Gastroesophageal sphincter (tissue), 4 donors: ENCODE measurements around the gene FARS2. TPM values are rescaled to one million over a fixed set of nuclear protein-coding genes. Genes with fewer than 3 reads are reported as not detected.

Experiments
- ATAC-seq: fragments of 150-250 bp; one replicate; pipeline ENCODE4 v1.9.1; 2016; ENCODE audit warnings: mild to moderate bottlenecking, moderate library complexity
- H3K27ac ChIP-seq, 4 donors: fragments of 200-600 bp; sonication (generic) in 3 of 4; 1 replicate in 3 of 4; 2 replicates in 1 of 4; pipeline ENCODE4 v1.5.1; 2016 to 2019
- H3K27me3 ChIP-seq: fragments of 200-600 bp; sonication (generic); one replicate; pipeline ENCODE4 v1.5.1; 2019
- H3K36me3 ChIP-seq, 2 donors: fragments of 200-600 bp; sonication (generic); one replicate each; pipeline ENCODE4 v1.5.1; 2019; ENCODE audit warnings: control low read depth in 1 of 2
- H3K4me1 ChIP-seq, 3 donors: fragments of 200-600 bp; sonication (generic); 1 replicate in 2 of 3; 2 replicates in 1 of 3; pipeline ENCODE4 v1.5.1; 2016 to 2019; ENCODE audit warnings: control low read depth in 2 of 3
- H3K4me3 ChIP-seq, 2 donors: fragments of 200-600 bp; sonication (generic); one replicate each; pipeline ENCODE4 v1.5.1; 2019; ENCODE audit warnings: mild to moderate bottlenecking in 1 of 2, moderate library complexity in 1 of 2
- H3K9me3 ChIP-seq, 3 donors: fragments of 200-600 bp; sonication (generic); one replicate each; pipeline ENCODE4 v1.5.1; 2017 to 2019; ENCODE audit warnings: control low read depth in 2 of 3
- CTCF ChIP-seq, 4 experiments: fragments of 200-600 bp in 2 of 4; fragments of 450-650 bp in 2 of 4; sonication (generic) in 1 of 4; IDR thresholded peaks; one replicate each; pipeline ENCODE4 v1.5.1; 2017 to 2019; ENCODE audit warnings: antibody characterized with exemption in 4 of 4, mild to moderate bottlenecking in 2 of 4, moderate library complexity in 2 of 4
- EP300 ChIP-seq: sonication (generic); formaldehyde crosslinking; IDR thresholded peaks from one replicate; pipeline ENCODE4 v1.6.1; 2017; ENCODE audit warnings: antibody characterized with exemption, mild to moderate bottlenecking
- POLR2A ChIP-seq, 2 donors: fragments of 450-650 bp; IDR thresholded peaks; one replicate each; pipeline ENCODE4 v1.6.1; 2017; ENCODE audit warnings: antibody characterized with exemption in 2 of 2, mild to moderate bottlenecking in 2 of 2, moderate library complexity in 1 of 2
- POLR2AphosphoS5 ChIP-seq: sonication (generic); formaldehyde crosslinking; IDR thresholded peaks from one replicate; pipeline ENCODE4 v1.6.1; 2017; ENCODE audit warnings: antibody characterized with exemption
- WGBS, 2 donors: methylation state at CpG; one replicate each; pipeline ENCODE4 v1.1.5; 2018; ENCODE audit warnings: low coverage in 1 of 2; 5-methylcytosine and 5-hydroxymethylcytosine counted together
- total RNA-seq, 4 donors: library from RNA; depleted of rRNA; stranded (reverse); fragments of >200 nt; gene quantifications; one replicate each; pipeline ENCODE4 v1.1.0, GENCODE V29; 2016

The FARS2 gene
- total RNA-seq, 4 donors from 2014 or later = 9.8 to 16.3 (median 14.4) TPM

- Histone ChIP-seq H3K9me3 (peaks cover 0 to 4% (median 0%) of the 10 kb centered on the region in 3 donors), H3K27ac (no peak overlapping the region), H3K36me3 (no peaks in the 10 kb centered on the region), H3K4me1 (peaks cover 0 to 23% (median 0%) of the 10 kb centered on the region in 3 donors), H3K4me3 (no peak overlapping the region), H3K27me3 (no peaks in the 10 kb centered on the region)
- no peak for ATAC-seq
- no peak for TF ChIP-seq CTCF (IDR thresholded peaks at IDR 0.05)
- no peak for TF ChIP-seq POLR2AphosphoS5
- no peak for TF ChIP-seq EP300
- TF ChIP-seq POLR2A (IDR thresholded peaks at IDR 0.05) = no peak
- WGBS, 2 donors = 72 to 80% methylated on average over 1 to 4 of the region's 7 CpGs
Measured at GRCh38 chr6:5318617-5319272, 57.4 kb downstream of the FARS2 start.

- 93 to 100% methylated on average over 3 of the region's 3 CpGs for WGBS, 2 donors
- Histone ChIP-seq H3K9me3 (peaks cover 0 to 9% (median 0%) of the 10 kb centered on the region in 3 donors), H3K36me3 (peaks cover 0 to 20% of the 10 kb centered on the region in 2 donors)
Measured at GRCh38 chr6:5323979-5324378, 62.7 kb downstream of the FARS2 start.

GRCh38 chr6:5325173-5325572, 63.9 kb downstream of the FARS2 start:
- H3K4me1 ChIP-seq = no peaks in the 10 kb centered on the region
- no peaks in the 10 kb centered on the region for H3K27me3 ChIP-seq
- H3K36me3 ChIP-seq = peaks cover 0 to 20% of the 10 kb centered on the region in 2 donors
- no peak overlapping the region for H3K27ac ChIP-seq
- peaks cover 0 to 9% (median 0%) of the 10 kb centered on the region in 3 donors for H3K9me3 ChIP-seq
- no peak for ATAC-seq
- no peak overlapping the region for H3K4me3 ChIP-seq
- TF ChIP-seq POLR2AphosphoS5 = no peak
- no peak for TF ChIP-seq CTCF (IDR thresholded peaks at IDR 0.05)
- no peak for TF ChIP-seq POLR2A (IDR thresholded peaks at IDR 0.05)
- TF ChIP-seq EP300 = no peak
- WGBS, 2 donors = 100% methylated on average over 1 of the region's 3 CpGs

More at GRCh38 chr6:5323979-5324378, 62.7 kb downstream of the FARS2 start:
- H3K27ac ChIP-seq = no peak overlapping the region
- H3K27me3 ChIP-seq = no peaks in the 10 kb centered on the region
- no peaks in the 10 kb centered on the region for H3K4me1 ChIP-seq
- no peak for TF ChIP-seq POLR2A (IDR thresholded peaks at IDR 0.05)
- no peak for TF ChIP-seq CTCF (IDR thresholded peaks at IDR 0.05)
- no peak for TF ChIP-seq EP300
- no peak for TF ChIP-seq POLR2AphosphoS5
- H3K4me3 ChIP-seq = no peak overlapping the region
- no peak for ATAC-seq

DNA sequence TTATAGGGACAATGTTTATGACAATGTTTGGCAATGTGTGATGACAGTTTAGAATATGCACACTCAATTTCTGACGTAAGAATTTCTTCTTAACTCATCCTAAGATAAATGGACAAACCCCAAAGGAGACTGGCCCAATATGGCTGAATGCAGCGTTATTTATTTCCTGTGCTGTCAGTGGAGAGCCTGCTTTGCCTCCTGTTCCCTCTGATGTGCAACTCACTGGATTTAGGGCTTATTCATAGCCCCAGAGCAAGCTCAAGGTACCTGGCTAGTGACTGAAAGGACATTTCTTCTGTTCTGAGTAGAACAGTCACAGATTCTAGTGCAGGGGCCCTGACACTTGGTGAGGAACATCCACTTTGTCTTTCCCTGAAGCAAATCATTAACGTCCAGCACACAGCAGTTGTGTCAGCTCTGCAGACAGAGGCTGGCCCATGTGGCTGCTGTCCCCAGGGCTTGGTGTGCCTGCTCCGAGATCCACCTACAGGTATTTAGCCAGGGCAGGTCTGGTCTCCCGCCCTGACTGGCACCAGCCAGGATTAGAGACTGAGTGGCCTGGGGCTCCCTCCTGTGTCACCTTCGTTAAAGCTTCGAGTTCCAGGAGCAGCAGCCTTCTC, 64.8 kb downstream of the FARS2 start:
- 90 to 100% methylated on average over 2 to 3 of the region's 7 CpGs for WGBS, 2 donors
- TF ChIP-seq CTCF (IDR thresholded peaks at IDR 0.05) = no peak
- no peak for TF ChIP-seq POLR2AphosphoS5
- Histone ChIP-seq H3K4me3 (no peak overlapping the region), H3K27me3 (no peaks in the 10 kb centered on the region), H3K9me3 (peaks cover 0 to 9% (median 0%) of the 10 kb centered on the region in 3 donors), H3K36me3 (peaks cover 0 to 20% of the 10 kb centered on the region in 2 donors), H3K4me1 (no peaks in the 10 kb centered on the region), H3K27ac (no peak overlapping the region)
- no peak for ATAC-seq

DNA sequence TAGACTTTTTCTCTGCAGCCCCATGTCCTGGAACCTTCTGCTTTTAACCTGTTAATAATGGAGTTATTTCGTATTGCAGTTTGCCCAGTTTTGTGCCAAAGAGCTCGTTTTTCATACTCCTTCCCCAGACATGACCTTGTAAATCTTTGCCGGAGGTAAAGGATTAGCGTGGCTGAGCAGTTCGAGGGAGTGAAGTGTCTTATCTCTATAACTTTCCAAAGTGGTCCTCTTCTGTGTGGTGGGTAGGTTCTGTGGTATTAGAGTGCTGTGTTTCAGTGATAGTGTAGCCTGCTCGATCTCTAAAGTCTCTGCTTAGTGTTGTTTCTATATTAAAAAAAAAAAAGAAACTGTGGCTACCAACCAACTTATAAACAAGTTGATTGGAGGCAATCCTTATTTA, 67.5 kb downstream of the FARS2 start:
- H3K4me3 ChIP-seq = no peak overlapping the region
- no peaks in the 10 kb centered on the region for H3K4me1 ChIP-seq
- 71 to 81% methylated on average over 6 of the region's 6 CpGs for WGBS, 2 donors
- H3K27ac ChIP-seq = no peak overlapping the region
- no peaks in the 10 kb centered on the region for H3K27me3 ChIP-seq
- peaks cover 0 to 5% (median 0%) of the 10 kb centered on the region in 3 donors for H3K9me3 ChIP-seq
- TF ChIP-seq POLR2A (IDR thresholded peaks at IDR 0.05) = no peak
- no peak for TF ChIP-seq EP300
- TF ChIP-seq POLR2AphosphoS5 = no peak
- no peak for TF ChIP-seq CTCF (IDR thresholded peaks at IDR 0.05)
- peaks cover 0 to 20% of the 10 kb centered on the region in 2 donors for H3K36me3 ChIP-seq
- no peak for ATAC-seq
